Loucy (cell line): ENCODE results near the gene UBE2D4.
A peak's percentile ranks its signal among the peaks of the same experiment; 100 is the strongest.

ENCODE experiments used
- H2AFZ ChIP-seq: fragments of 200-600 bp; sonication (generic); 2 replicates; pipeline ENCODE4 v1.6.0; 2016; ENCODE audit warnings: antibody characterized with exemption, mild to moderate bottlenecking, low read length, moderate library complexity
- H3F3A ChIP-seq: fragments of 200-600 bp; 2 replicates; pipeline ENCODE4 v1.6.0; 2016; ENCODE audit warnings: antibody characterized with exemption, low read depth, mild to moderate bottlenecking
- H3K27me3 ChIP-seq: fragments of 200-600 bp; sonication (generic); 2 replicates; pipeline ENCODE4 v1.6.1; 2014; ENCODE audit warnings: low read length, mild to moderate bottlenecking; ENCODE audit not compliant: insufficient read depth, poor library complexity, severe bottlenecking
- H3K36me3 ChIP-seq: fragments of 200-600 bp; sonication (generic); 2 replicates; pipeline ENCODE4 v1.6.1; 2016; ENCODE audit warnings: low read length; ENCODE audit not compliant: insufficient read depth
- H3K4me1 ChIP-seq: fragments of 200-600 bp; sonication (generic); 2 replicates; pipeline ENCODE4 v1.5.1; 2014; ENCODE audit warnings: low read length, mild to moderate bottlenecking; ENCODE audit not compliant: insufficient read depth, poor library complexity, severe bottlenecking
- H3K4me2 ChIP-seq: fragments of 200-600 bp; sonication (generic); 2 replicates; pipeline ENCODE4 v1.6.0; 2014; ENCODE audit warnings: antibody characterized with exemption, low read length, low read depth, mild to moderate bottlenecking; ENCODE audit not compliant: poor library complexity, severe bottlenecking
- H3K4me3 ChIP-seq: fragments of 200-600 bp; sonication (generic); 2 replicates; pipeline ENCODE4 v1.5.1; 2014; ENCODE audit warnings: low read length, mild to moderate bottlenecking, mixed read lengths; ENCODE audit not compliant: poor library complexity, severe bottlenecking
- H3K79me2 ChIP-seq: fragments of 200-600 bp; sonication (generic); 2 replicates; pipeline ENCODE4 v1.6.1; 2014; ENCODE audit warnings: low read length; ENCODE audit not compliant: insufficient read depth
- H3K9ac ChIP-seq: fragments of 200-600 bp; sonication (generic); 2 replicates; pipeline ENCODE4 v1.6.0; 2014; ENCODE audit warnings: mild to moderate bottlenecking, low read depth, low read length, moderate library complexity; ENCODE audit not compliant: poor library complexity, severe bottlenecking
- H3K9me2 ChIP-seq: fragments of 200-600 bp; sonication (generic); replicated peaks from 2 replicates; pipeline ENCODE4 v1.6.1; 2016; ENCODE audit warnings: low read depth, low read length, mixed read lengths
- H3K9me3 ChIP-seq: fragments of 200-600 bp; sonication (generic); 2 replicates; pipeline ENCODE4 v1.6.1; 2014; ENCODE audit warnings: mild to moderate bottlenecking, antibody characterized with exemption, low read length, low read depth; ENCODE audit not compliant: insufficient read depth
- H4K20me1 ChIP-seq: fragments of 200-600 bp; sonication (generic); 2 replicates; pipeline ENCODE4 v1.6.0; 2014; ENCODE audit warnings: antibody characterized with exemption, low read length, mild to moderate bottlenecking; ENCODE audit not compliant: insufficient read depth, poor library complexity, severe bottlenecking
- EZH2phosphoT487 ChIP-seq: fragments of 200-600 bp; IDR thresholded peaks from 2 replicates; pipeline ENCODE4 v1.6.1; 2018; ENCODE audit warnings: antibody characterized with exemption, mild to moderate bottlenecking, moderate library complexity, borderline replicate concordance
- TF ChIP-seq, protein P1 (sequence below): fragments of 200-600 bp; sonication (generic); conservative IDR thresholded peaks from 2 replicates; pipeline ENCODE4 v1.5.1; 2014; ENCODE audit warnings: mild to moderate bottlenecking, antibody characterized with exemption, low read length

Gene UBE2D4

DNA sequence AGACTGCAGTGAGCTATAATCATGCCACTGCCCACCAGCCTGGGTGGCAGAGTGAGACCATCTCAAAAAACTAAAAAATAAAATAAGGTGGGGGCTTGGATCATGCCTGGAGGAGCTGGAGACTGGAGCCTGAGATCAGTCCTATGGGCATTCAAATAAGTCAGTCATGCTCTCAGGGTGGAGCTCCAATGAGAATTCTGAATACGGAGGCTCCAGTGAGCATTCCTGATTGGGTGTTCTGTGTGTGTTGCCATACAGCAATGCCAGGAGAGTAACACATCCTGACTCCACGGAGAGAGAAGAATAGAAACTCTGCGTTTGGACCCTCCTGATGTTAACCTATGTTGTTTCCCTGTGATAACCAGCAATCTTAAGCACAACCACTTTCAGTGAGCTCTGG is 16.0 kb downstream of the UBE2D4 start:
- no peak for TF ChIP-seq EZH2phosphoT487
- TF ChIP-seq, protein P1, sequence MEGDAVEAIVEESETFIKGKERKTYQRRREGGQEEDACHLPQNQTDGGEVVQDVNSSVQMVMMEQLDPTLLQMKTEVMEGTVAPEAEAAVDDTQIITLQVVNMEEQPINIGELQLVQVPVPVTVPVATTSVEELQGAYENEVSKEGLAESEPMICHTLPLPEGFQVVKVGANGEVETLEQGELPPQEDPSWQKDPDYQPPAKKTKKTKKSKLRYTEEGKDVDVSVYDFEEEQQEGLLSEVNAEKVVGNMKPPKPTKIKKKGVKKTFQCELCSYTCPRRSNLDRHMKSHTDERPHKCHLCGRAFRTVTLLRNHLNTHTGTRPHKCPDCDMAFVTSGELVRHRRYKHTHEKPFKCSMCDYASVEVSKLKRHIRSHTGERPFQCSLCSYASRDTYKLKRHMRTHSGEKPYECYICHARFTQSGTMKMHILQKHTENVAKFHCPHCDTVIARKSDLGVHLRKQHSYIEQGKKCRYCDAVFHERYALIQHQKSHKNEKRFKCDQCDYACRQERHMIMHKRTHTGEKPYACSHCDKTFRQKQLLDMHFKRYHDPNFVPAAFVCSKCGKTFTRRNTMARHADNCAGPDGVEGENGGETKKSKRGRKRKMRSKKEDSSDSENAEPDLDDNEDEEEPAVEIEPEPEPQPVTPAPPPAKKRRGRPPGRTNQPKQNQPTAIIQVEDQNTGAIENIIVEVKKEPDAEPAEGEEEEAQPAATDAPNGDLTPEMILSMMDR = no peak
- H2AFZ ChIP-seq = no peak overlapping the region
- H4K20me1 ChIP-seq = no peaks in the 10 kb centered on the region
- H3K27me3 ChIP-seq = no peaks in the 10 kb centered on the region
- H3K4me1 ChIP-seq = no peaks in the 10 kb centered on the region
- no peaks in the 10 kb centered on the region for H3K36me3 ChIP-seq
- H3K9me3 ChIP-seq = no peaks in the 10 kb centered on the region
- H3F3A ChIP-seq = no peaks in the 10 kb centered on the region
- no peak overlapping the region for H3K4me2 ChIP-seq
- H3K79me2 ChIP-seq = no peaks in the 10 kb centered on the region
- no peak overlapping the region for H3K9ac ChIP-seq
- H3K4me3 ChIP-seq = no peak overlapping the region
- no peaks in the 10 kb centered on the region for H3K9me2 ChIP-seq

DNA sequence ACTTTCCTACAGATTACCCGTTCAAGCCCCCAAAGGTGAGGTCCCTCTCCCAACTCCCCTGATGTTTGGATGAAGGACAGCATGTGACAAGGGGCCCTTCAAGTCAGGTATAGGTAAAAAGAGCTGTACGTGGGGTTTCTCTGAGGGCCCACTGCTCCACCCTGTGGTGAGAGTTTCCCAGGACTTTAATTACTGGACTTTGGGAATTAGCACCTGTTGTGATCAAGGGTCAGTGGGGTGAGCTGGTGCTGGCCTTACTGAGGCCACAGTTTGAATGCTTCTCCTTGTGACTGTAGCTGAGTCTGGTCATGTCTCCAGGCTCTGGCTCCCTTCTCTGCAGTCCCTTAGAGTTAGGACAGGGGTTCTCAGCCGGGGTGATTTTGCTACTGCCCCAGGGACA is 16.8 kb downstream of the UBE2D4 start:
- Histone ChIP-seq H3K4me3 (no peak overlapping the region), H3K36me3 (no peaks in the 10 kb centered on the region), H3K9ac (no peak overlapping the region), H3F3A (no peaks in the 10 kb centered on the region), H3K4me2 (no peak overlapping the region), H3K4me1 (no peaks in the 10 kb centered on the region), H3K79me2 (no peaks in the 10 kb centered on the region), H3K27me3 (no peaks in the 10 kb centered on the region), H2AFZ (no peak overlapping the region), H3K9me3 (no peaks in the 10 kb centered on the region), H4K20me1 (no peaks in the 10 kb centered on the region), H3K9me2 (no peaks in the 10 kb centered on the region)
- TF ChIP-seq EZH2phosphoT487 = no peak
- TF ChIP-seq, protein P1 = 0 out of 2 replicates have a peak, but pooled peaks have one; percentile 13

DNA sequence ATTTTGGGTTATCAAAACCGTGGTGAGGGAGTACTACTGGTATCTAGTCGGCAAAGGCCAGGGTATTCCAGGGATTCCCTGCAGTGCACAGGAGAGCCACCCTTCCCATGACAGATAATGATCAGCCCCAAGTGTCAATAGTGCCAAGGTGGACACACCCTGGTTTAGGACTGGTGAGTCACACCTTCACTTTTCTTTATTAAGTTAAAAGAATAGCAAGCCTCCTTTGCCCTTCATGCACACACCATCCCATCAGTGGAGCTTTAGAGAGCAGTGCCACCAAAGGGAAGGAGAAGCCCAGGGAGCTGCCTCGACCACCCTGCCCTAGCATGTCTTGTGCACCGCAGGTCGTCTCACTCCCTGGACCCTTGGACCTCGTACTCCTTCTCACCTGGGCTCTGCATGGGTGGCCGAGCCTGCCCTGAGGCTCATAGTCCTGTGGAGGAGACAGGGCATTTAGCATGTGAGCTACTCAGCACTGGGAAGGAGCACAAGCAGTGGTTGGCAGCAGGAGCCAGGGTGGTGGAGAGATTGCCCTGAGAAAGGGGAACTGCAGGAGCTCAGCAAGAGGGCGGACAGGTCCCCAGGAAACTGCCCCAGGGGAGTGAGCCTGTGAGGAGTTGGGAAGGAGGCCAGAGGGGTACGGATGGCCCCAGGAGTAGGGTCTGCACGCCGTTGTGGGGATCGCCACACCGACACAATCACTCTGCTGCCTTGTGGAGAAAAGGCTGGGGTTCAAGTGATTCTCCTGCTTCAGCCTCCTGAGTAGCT is 17.4 kb downstream of the UBE2D4 start:
- TF ChIP-seq EZH2phosphoT487 = no peak
- TF ChIP-seq, protein P1 = no peak
- no peak overlapping the region for H3K9ac ChIP-seq
- H3K27me3 ChIP-seq = no peaks in the 10 kb centered on the region

More for the DNA sequence above, 17.4 kb downstream of the UBE2D4 start:
- peaks cover 4% of the 10 kb centered on the region for H3K4me1 ChIP-seq
- H3K4me3 ChIP-seq = no peak overlapping the region
- H3K36me3 ChIP-seq = no peaks in the 10 kb centered on the region
- no peaks in the 10 kb centered on the region for H3K9me3 ChIP-seq
- H3K79me2 ChIP-seq = no peaks in the 10 kb centered on the region
- H3K9me2 ChIP-seq = no peaks in the 10 kb centered on the region
- no peak overlapping the region for H2AFZ ChIP-seq
- no peak overlapping the region for H3K4me2 ChIP-seq
- no peaks in the 10 kb centered on the region for H4K20me1 ChIP-seq
- H3F3A ChIP-seq = no peaks in the 10 kb centered on the region
